ENCODE measurements around the gene SCAMP5. TPM values are rescaled to one million over a fixed set of nuclear protein-coding genes. Genes with fewer than 3 reads are reported as not detected.

Gene SCAMP5
- total RNA-seq, 2 donors from 2014 or later: 4.5 to 5.7 TPM

DNA sequence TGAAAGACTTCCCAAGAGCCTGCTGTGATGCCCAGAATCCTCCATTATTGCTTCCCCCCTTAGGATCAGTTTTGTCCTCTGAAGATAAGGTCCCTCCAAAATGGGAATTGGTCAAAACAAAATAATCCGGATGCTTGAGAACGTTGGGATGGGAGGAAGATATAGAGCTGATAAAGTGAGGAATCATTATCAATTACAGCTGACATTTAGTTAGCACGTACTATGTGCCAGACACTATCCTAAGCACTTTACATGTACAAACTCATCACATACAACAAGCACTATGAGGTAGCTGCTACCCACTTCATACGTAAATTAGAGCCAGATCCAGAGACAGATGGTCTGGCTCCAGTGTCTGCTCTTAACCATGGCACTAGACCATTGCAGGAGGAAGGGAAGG is 32.1 kb upstream of the SCAMP5 start:
- intact Hi-C loops (cut with DNase I): no loop called here
- ATAC-seq (no peak), DNase-seq (no peak)

DNA sequence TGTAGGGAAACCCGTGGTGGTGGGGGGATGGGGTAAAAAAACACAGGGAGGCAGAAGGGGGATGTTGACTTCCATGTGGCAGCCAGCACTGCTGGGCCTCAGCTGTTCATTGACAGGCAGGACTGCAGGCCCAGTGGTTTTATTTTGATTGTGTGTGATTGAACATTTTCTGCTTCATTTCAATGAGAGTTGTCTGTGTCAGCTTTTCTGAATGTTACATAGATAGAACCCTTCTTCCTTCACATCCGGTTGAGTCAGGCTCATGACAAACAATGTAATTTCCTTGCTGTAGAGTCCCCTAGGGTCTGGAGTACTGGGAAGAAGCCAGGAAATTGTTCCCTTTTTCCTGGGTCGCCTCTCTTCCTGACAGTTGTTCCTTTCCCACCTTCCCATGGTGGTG is 30.6 kb upstream of the SCAMP5 start:
- peak; percentile 23 to 30 for ATAC-seq
- intact Hi-C loops (cut with DNase I): no loop called here
- DNase-seq: no peak

DNA sequence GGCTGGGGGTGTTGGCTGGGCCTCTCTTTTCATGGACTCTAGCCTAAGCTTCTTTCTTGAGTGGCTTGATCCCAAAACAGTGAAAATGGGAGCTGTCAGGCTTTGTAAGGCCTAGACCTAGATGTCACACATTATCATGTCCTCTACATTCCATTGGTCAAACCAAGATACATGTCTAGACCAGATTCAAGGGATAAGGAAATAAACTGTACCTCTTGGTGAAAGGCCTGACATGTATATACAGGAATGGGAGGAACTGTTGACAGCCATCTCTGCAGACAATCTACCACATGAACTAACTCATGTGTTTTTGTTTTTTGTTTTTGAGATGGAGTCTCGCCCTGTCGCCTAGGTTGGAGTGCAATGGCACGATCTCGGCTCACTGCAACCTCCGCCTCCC is 27.7 kb upstream of the SCAMP5 start:
- intact Hi-C loops (cut with DNase I): no loop called here
- DNase-seq (no peak), ATAC-seq (no peak)

DNA sequence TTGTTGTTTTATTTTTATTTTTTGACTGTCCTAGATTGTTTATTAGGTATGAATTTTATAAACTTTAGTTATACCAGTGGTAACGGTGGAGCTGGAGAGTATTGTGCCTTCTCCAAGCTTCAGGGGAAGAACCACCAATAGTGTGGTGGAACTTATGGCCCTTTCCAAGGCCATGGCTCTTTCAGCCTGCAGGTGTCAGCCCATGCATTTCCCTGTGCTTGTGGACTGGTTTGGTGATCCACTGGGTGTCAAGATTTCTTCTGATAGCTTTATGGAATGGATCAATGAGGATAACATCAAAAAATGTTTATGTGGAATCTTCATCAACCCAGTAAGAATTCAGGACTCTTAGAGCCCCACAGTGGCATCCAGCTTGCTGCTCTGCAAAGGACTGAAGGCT is 19.2 kb upstream of the SCAMP5 start:
- ATAC-seq (no peak), DNase-seq (no peak)
- intact Hi-C loops (cut with DNase I): no loop called here

DNA sequence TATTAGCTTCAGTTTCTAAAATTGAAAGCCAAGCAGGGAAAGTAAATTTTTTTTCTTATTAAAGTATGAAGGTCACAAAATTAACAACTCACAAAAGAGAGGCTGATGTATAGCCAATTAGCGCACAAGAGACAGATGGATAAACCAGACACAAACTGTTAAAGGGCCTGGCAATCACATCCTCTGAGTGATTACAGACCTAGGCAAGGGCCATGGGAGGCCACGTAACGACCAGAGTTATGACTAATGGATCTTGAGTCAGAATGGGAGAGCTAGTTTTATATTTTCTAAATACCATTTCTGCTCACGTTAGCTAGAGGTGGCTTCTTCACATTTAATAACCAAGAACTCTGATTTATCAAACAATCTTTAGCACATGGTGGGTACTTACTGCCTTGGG is 17.8 kb upstream of the SCAMP5 start:
- intact Hi-C loops (cut with DNase I): no loop called here
- ATAC-seq: no peak
- DNase-seq: no peak

DNA sequence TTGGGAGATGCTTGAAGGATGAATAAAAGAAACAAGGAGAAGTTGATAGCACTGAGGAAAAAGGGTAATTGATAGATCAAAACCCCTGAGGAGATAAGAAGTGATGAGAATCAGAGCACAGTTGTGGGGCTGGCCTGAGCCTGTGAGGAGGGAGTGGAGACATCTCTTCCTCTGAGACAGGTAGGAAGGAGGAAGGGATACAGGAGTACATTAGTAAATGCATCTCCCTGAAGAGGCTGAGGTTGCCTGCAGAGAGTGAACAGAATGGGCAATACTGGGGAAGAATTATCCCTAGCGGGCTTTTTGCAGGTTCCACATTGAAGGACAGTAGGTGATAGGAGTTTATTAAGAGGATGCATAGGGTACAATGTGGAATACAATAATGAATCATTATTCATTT is 17.3 kb upstream of the SCAMP5 start:
- DNase-seq (no peak), ATAC-seq (no peak)
- intact Hi-C loops (cut with DNase I): no loop called here

DNA sequence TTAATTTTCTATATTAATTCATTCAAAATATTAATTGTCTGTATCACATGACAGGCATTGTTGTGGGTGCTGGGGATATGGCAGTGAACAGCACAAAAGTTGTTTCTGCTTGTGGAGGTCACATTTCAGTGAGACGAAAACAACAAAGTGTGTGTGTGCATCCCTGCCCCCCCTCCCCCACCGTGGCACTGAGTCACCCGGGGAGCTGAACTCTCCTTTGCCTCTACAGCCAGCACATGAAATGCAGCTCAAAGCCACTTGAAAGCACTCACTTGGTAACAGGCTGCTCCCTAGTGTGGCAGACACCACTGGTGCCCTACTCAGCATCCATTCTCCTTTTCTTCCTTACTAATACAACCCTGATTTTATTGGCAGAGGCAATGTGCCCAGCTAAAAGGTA is 16.9 kb upstream of the SCAMP5 start:
- intact Hi-C loops (cut with DNase I): no loop called here
- ATAC-seq (no peak), DNase-seq (no peak)

DNA sequence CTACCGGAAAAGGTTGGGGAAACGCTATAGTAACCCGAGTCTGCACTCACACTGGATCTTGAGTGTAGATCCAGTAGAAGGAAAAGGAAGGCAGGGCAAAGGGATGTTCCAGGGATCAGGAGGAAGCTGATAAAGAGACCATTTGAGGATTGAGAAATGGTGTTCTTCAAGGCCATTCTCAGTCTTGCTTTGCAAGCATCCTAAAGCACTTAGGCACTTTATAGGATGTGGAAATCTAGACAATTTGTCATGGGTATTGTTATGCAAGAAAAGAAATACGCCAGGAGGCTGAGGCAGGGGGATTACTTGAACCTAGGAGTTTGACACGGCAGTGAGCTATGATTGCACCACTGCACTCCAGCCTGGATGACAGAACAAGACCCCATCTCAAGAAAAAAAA is 13.2 kb upstream of the SCAMP5 start:
- intact Hi-C loops (cut with DNase I): no loop called here
- ATAC-seq: no peak
- no peak for DNase-seq

DNA sequence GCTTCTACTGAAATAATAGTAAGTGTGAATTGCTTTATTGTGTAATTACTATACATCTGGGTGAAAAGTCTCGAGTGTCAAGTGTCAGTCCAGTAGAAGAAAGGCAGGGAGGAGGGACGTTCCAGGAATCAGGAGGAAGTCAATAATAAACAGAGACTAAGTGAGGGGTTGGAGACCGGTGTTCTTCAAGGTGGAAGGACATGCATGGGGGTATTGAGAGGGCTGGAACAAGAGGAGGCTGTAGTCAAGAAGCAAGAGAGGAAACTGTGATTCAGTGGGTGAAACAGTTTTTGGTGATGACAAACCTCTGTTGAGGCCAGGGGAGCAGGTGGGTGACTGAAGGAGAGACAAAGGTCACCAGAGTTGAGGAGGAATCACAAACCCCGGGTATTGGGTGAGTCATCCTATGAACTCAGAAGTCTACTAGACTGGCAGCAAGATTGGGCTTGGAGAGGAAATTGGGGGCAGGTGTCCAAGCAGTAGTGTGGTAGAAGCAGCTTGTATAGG is 11.6 kb upstream of the SCAMP5 start:
- intact Hi-C loops (cut with DNase I): no loop called here
- ATAC-seq: no peak
- DNase-seq: no peak

DNA sequence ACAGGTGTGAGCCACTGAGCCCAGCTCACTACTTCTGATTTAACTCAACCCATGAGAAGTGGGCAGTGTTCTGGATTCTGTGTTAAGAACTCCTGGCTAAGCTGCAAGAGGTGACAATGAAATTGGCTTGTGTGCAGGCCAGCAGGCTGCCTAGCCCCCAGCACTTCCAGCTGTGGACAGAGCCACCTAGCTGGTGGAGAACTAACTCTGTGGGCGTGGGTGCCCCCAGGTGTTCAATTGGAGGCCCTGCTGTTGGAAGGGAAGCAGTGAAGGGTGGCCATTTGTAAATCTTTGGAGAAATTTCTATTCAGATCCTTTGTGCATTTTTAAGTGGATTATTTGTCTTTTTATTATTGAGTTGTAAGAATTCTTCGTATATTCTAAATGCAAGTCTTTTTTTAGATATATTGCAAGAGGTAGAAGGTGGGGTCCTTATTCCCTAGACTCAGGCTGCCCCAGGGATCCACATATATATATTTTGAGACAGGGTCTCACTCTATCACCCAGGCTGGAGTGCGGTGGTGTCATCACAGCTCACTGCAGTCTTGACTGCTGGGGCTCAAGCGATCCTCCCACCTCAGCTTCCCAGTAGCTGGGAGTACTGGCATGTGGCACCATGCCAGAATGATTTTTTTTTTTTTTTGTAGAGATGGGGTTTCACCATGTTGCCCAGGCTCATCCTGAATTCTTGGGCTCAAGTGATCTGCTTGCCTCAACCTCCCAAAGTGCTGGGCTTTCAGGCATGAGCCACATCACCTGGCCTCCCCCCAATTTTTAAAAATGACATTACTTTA is 7.2 kb upstream of the SCAMP5 start:
- ATAC-seq: peak; percentile 53 to 69
- DNase-seq: no peak
- intact Hi-C loops (cut with DNase I): no loop called here

DNA sequence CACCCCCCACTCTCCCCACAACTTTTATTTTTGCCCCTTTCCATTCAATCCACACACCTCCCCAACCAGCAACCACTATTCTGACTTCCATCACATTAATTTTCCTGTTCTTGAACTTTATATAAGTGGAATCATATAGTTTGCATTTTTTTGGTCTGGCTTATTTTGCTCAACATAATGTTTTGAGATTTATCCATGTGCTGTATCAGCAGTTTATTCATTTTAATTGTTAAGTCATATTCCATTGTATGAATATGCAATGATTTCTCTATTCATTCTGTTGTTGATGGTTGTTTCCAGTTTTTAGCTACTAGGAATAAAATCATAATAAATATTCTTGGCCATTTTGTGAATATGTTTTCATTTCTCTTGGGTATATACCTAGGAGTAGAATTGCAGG is 5.8 kb upstream of the SCAMP5 start:
- DNase-seq (no peak), ATAC-seq (no peak)
- intact Hi-C loops (cut with DNase I): no loop called here

DNA sequence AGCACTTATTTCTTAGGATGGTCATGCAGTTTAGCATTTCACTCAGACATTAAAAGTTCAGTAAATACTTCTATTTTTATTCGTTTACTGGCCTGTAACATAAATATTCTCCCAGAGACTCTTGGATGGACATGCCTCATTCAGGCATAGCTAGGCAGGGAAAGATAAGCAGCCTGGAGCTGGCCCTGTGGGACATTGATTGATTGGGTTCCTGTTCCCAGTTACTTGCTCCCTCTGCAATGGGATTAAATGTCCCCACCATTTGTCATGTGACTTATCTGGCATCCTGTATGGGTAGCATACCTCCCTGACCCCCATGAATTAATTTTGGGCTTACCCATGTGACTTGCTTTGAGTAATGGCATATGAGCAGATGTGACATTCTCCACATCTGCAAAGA is 2.7 kb upstream of the SCAMP5 start:
- ATAC-seq (no peak), DNase-seq (no peak)
- intact Hi-C loops (cut with DNase I): no loop called here

DNA sequence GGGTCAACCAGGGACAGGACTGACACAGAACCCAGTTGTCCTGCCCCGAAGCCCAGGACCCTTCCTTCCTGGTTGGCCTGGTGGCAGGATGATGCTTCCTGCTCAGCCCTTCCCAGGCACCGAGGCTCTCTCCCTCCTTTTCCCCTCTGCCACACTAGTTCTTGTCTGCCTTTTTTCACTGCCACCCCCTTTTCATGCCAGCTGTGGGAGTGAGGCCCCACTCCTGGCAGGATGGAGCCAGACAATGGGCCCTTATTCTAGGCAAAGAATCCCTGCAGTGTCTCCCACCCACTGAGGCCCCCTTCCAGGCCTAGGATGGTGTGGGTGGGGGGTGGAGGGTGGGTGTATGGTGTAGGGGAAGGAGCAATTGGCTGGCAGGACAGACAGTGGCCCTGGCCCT is 1.1 kb upstream of the SCAMP5 start:
- no peak for ATAC-seq
- no peak for DNase-seq
- intact Hi-C loops (cut with DNase I): no loop called here

DNA sequence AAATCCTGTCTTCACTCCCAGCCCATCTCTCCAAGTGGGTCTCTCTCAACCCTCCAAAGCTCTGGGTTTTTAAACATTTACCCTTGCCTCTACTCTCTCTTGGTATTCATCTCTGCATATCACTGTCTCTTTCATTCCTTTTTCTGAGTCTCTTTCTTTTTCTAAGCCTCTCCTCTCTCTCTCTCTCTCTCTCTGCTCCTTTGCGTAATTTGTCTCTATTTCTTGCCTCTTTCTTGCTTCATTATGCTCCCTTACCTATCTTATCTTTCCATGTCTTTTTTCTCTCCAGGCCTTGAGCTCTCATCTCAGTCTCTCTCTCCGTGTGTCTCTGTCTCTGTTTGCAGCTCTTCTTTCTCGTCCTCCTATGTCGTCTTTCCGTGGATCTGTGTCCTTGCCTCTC is 678 bp upstream of the SCAMP5 start:
- ATAC-seq: no peak
- intact Hi-C loops (cut with DNase I): no loop called here
- DNase-seq: no peak

DNA sequence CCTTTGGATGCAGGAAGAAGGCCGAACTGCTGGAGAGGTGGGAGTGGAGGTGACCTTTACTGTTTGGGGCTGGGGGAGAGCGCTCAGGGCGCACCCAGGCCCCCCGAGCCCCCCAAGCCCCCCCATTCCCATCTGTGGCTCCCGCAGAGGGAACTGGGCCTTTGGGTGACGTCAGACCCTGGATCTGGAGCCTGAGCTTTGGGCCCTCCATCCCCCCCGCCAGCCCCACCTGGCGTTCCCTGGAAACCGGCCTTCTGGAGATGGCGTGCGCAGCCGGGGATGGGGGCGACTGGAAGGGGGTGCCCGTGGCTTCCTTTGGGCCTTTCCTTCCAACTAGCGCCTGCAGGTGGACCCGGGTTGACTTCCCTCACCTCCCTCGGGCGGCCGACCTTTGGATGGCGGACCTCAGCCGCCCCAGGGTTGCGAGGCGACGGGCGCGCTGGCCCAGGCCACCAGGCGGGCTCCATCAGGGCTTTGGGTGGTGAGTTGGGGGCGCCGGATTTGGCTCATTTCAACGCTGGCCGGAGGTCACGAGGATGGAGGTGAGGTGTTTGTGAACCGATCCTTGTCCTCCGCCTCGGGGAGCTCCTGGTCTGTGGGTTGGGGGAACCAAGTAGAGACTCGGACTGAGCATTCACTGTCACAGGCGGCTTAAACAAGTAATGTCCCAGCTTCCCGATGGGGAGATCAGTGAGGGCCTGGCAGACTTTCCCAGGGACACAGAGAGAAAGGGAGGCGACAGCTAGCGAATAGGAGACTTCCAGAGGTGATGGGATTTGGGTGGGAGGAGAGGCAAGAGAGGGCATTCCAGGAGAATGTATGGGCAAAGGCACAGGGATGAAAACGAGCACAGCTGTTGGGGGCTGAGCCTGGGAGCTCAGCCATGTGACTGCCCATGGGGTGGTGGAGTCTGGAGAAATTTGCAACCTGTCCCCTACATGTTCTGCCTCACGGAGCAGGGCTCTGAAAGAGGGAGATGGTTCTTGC is 709 bp downstream of the SCAMP5 start:
- peak; percentile 40 for DNase-seq
- ATAC-seq: peak in 1 of 2 donors; percentile 18
- intact Hi-C loops (cut with DNase I): no loop called here

DNA sequence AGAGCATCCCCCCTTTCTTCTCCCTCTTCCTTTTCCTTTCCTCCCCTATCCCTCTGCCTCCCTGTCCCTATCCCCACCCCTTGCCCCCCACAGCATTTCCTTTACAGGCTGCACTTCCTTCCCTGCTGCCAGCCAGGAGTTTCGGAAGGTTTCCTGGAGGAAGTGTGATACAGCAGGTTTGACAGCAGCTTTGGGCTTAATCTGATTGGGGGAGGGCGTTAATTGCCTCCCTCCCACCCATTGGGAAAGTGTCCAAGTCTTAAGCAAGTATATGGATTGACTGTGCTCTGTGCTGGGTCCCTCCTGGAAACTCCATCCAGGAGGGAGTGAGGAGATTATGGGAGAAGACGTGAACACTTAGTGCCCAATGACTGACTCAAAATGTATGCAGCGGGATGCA is 1.8 kb downstream of the SCAMP5 start:
- ATAC-seq (no peak), DNase-seq (no peak)
- intact Hi-C loops (cut with DNase I): no loop called here

DNA sequence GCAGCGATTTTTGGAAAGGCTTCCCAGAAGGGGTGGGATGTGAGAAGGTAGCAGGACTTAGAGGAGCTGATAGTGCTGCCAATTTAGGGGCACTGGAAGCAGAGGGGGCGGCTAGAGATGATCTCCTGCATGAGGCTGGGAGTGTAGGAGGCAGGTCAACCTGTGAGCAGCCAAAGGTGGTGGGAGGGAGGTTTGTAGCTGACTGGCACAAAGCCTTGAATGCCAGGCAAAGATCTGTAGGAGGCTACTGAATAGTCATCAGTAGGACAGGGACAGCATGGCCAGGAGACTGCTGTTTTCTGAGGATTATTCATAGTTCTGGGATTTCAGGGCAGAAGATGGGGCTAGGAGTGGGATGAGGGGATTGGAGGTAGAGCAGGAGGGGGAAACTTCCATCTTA is 2.2 kb downstream of the SCAMP5 start:
- ATAC-seq (no peak), DNase-seq (no peak)
- intact Hi-C loops (cut with DNase I): no loop called here

DNA sequence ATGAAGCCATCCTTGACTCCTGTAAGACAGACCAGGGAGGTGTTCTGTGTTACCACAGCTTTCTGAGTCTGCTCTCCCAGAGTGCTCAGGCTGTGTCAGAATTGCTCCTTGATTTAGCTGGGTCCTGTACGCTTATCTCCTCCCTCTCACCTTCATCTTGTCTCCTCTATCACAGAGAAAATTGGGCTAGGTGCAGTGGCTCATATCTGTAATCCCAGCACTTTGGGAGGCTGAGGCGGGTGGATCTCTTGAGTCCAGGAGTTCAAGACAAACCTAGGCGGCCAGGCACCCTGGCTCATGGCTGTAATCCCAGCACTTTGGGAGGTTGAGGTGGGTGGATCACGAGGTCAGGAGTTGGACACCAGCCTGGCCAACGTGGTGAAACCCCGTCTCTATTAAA is 5.9 kb downstream of the SCAMP5 start:
- no peak for ATAC-seq
- intact Hi-C loops (cut with DNase I): no loop called here
- DNase-seq: no peak

DNA sequence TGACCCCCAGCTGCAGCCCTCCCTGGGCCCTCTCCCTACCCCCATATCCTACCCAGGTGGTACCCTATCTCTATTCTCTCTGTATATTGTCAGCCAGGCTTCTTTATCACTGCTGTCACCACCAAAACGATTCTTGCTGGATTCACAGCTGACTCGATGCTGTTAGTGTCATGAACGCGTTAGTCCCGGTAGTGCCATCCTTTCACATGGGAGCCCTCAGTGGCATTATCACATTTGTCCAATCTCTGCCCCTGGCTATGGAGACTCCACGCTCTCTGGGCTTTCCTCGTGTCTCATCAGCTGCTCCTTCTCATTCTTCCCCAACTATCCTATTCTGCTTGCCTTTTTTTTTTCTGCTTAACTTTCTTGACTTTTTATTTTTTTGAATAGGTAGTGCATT is 7.0 kb downstream of the SCAMP5 start:
- intact Hi-C loops (cut with DNase I): no loop called here
- no peak for ATAC-seq
- DNase-seq: no peak

DNA sequence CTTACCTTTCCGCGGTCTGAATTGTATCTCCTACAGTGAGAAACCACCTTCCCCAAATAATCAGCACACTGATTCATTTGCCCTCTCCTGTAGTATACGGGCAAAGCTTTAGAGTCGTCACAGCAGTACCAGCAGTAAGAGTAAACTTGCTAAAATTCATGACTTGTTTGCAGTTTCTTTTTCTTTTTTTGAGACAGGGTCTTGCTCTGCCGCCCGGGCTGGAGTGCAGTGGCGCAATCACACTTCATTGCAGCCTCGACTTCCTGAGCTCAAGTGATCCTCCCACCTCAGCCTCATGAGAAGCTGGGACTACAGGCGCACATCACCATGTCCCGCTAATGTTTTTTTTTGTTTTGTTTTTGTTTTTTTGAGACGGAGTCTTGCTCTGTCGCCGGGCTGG is 11.9 kb downstream of the SCAMP5 start:
- intact Hi-C loops (cut with DNase I): no loop called here
- DNase-seq: no peak
- no peak for ATAC-seq

All from left cardiac atrium (tissue), 4 donors.